Aorta (tissue), 5 donors: ENCODE measurements around the gene C1orf174. TPM values are rescaled to one million over a fixed set of nuclear protein-coding genes. Genes with fewer than 3 reads are reported as not detected.
A peak's percentile ranks its signal among the peaks of the same experiment; 100 is the strongest.

Experiments used
- ATAC-seq: fragments of 200-7000 bp; cut with Tn5 transposase; one replicate; pipeline ENCODE4 v1.9.1; 2022; ENCODE audit warnings: moderate library complexity; ENCODE audit not compliant: low FRiP score
- DNase-seq, 2 donors: peaks; one replicate each; pipeline ENCODE4 v3.0.0-alpha.2; 2020
- H3K27ac ChIP-seq, 2 donors: one replicate each; pipeline ENCODE4 v1.5.1; 2013; ENCODE audit warnings: low read length in 2 of 2, mild to moderate bottlenecking in 2 of 2, moderate library complexity in 2 of 2, control low read depth in 1 of 2, inconsistent platforms in 1 of 2, low read depth in 1 of 2
- H3K27me3 ChIP-seq, 2 donors: one replicate each; pipeline ENCODE4 v1.6.1; 2013; ENCODE audit warnings: control low read depth in 1 of 2, low read length in 1 of 2, mild to moderate bottlenecking in 1 of 2, moderate library complexity in 1 of 2; ENCODE audit not compliant: insufficient read depth in 2 of 2, control insufficient read depth in 1 of 2
- H3K36me3 ChIP-seq, 2 donors: one replicate each; pipeline ENCODE4 v1.6.1; 2013; ENCODE audit warnings: control low read depth in 1 of 2, low read length in 1 of 2, mild to moderate bottlenecking in 1 of 2; ENCODE audit not compliant: insufficient read depth in 2 of 2, control insufficient read depth in 1 of 2
- H3K4me1 ChIP-seq, 2 donors: one replicate each; pipeline ENCODE4 v1.6.1; 2013; ENCODE audit warnings: low read length in 2 of 2, control low read depth in 1 of 2, mild to moderate bottlenecking in 1 of 2, moderate library complexity in 1 of 2; ENCODE audit not compliant: insufficient read depth in 2 of 2, control insufficient read depth in 1 of 2
- H3K4me3 ChIP-seq, 2 donors: one replicate each; pipeline ENCODE4 v1.5.1; 2013; ENCODE audit warnings: low read length in 2 of 2, control low read depth in 1 of 2, mild to moderate bottlenecking in 1 of 2
- H3K9me3 ChIP-seq: one replicate; pipeline ENCODE4 v1.6.1; 2013; ENCODE audit warnings: mild to moderate bottlenecking, low read length; ENCODE audit not compliant: control insufficient read depth
- WGBS, 2 donors: extraction: QIAGEN DNeasy Blood & Tissue Kit; methylation state at CpG; one replicate each; pipeline ENCODE4 v1.1.7; 2013; 5-methylcytosine and 5-hydroxymethylcytosine counted together
- intact Hi-C, 2 donors: fragments of 100-400 bp; cut with DNase I; formaldehyde crosslinking; loops; one replicate each; pipeline versions ENCODE4 v1.14.2 to v1.15.0; 2022
- long read RNA-seq, 2 donors: library from polyadenylated mRNA; unstranded; transcript quantifications; one replicate each; pipeline ENCODE4 v2.0.0, GENCODE V29; 2020 to 2021
- polyA plus RNA-seq, 2 donors: library from polyadenylated mRNA; stranded (reverse); fragments of 200-250 nt; gene quantifications; one replicate each; pipeline ENCODE4 v1.2.3, GENCODE V29; 2013
- total RNA-seq, 2 donors: library from RNA; stranded (reverse); fragmentation: NEBNext Ultra II Directional; extraction: Animal tissue kit (Norgen Biotek cat#: 25700); gene quantifications; one replicate each; pipeline ENCODE4 v1.2.1, GENCODE V29; 2021
- donor health status: healthy with polysubstance abuse.
- donor health status: Bipolar disorder and iron deficiency.
- donor health status: DM: no; HTN: no; CAD: no.
- donor health status: DM: no; HTN: no; CAD: no.
- donor health status: DM: yes; HTN: yes; CAD: no.

Gene C1orf174
- 10 to 100 TPM; 16.7 to 19.8 TPM for total RNA-seq
- 10 to 100 TPM; 12.6 to 15.6 TPM for polyA plus RNA-seq
- long read RNA-seq, donor 1, transcript C1orf174-201 (4 exons, 1,666 nt) = major isoform, 74 of 79 reads
- long read RNA-seq, donor 1, partial matches to known transcripts = 2 of 79 reads
- long read RNA-seq, donor 1, other reads (novel, unspliced or antisense) = 3 of 79 reads
- long read RNA-seq, donor 2, transcript C1orf174-201 (4 exons, 1,666 nt) = major isoform, 12 of 17 reads
- long read RNA-seq, donor 2, partial matches to known transcripts = 2 of 17 reads
- long read RNA-seq, donor 2, other reads (novel, unspliced or antisense) = 3 of 17 reads

GRCh38 chr1:3900150-3900968, at the start of gene C1orf174:
Gene C1orf174 (minus strand): TSS chr1:3900272. CDS start chr1:3900186, 86 bp downstream.
- 0 to 1% methylated on average over 55 to 58 of the region's 58 CpGs for WGBS, 2 donors
- Histone ChIP-seq H3K36me3 (no peaks in the 10 kb centered on the region), H3K27ac (peak within 1 kb of the TSS in 1 of 2 donors; percentile 95), H3K4me3 (peak within 1 kb of the TSS; percentile 71 to 79), H3K27me3 (no peaks in the 10 kb centered on the region), H3K4me1 (no peaks in the 10 kb centered on the region), H3K9me3 (no peaks in the 10 kb centered on the region)
- peak; percentile 96 to 97 for DNase-seq
- intact Hi-C loops = no loop called here
- ATAC-seq = peak; percentile 97

- DNase-seq (no peak), ATAC-seq (no peak)
- H3K27ac ChIP-seq = no peak overlapping the region
- intact Hi-C loops = no loop called here
- WGBS, 2 donors = 57 to 58% methylated on average over 9 of the region's 9 CpGs
- peaks cover 0 to 6% of the 10 kb centered on the region in 2 donors for H3K27me3 ChIP-seq
- H3K4me3 ChIP-seq = no peak overlapping the region
- H3K4me1 ChIP-seq = no peaks in the 10 kb centered on the region
- peaks cover 3% of the 10 kb centered on the region for H3K9me3 ChIP-seq
- H3K36me3 ChIP-seq = no peaks in the 10 kb centered on the region
Measured at GRCh38 chr1:3948344-3948743, 48.3 kb upstream of the C1orf174 start.

GRCh38 chr1:3945916-3946840, 46.1 kb upstream of the C1orf174 start:
- H3K36me3 ChIP-seq = no peaks in the 10 kb centered on the region
- no peak for DNase-seq
- no peaks in the 10 kb centered on the region for H3K9me3 ChIP-seq
- H3K27ac ChIP-seq = no peak overlapping the region
- intact Hi-C loops = no loop called here
- H3K4me3 ChIP-seq = no peak overlapping the region
- ATAC-seq = no peak
- no peaks in the 10 kb centered on the region for H3K4me1 ChIP-seq
- WGBS, 2 donors = 81 to 83% methylated on average over 22 of the region's 22 CpGs
- H3K27me3 ChIP-seq = no peaks in the 10 kb centered on the region

GRCh38 chr1:3945222-3945621, 45.1 kb upstream of the C1orf174 start:
- H3K36me3 ChIP-seq = no peaks in the 10 kb centered on the region
- H3K4me1 ChIP-seq = no peaks in the 10 kb centered on the region
- H3K27me3 ChIP-seq = no peaks in the 10 kb centered on the region
- no peak overlapping the region for H3K4me3 ChIP-seq
- DNase-seq = no peak
- intact Hi-C loops = no loop called here
- ATAC-seq = peak; percentile 15
- 77 to 83% methylated on average over 11 to 12 of the region's 12 CpGs for WGBS, 2 donors
- no peak overlapping the region for H3K27ac ChIP-seq
- no peaks in the 10 kb centered on the region for H3K9me3 ChIP-seq

DNA sequence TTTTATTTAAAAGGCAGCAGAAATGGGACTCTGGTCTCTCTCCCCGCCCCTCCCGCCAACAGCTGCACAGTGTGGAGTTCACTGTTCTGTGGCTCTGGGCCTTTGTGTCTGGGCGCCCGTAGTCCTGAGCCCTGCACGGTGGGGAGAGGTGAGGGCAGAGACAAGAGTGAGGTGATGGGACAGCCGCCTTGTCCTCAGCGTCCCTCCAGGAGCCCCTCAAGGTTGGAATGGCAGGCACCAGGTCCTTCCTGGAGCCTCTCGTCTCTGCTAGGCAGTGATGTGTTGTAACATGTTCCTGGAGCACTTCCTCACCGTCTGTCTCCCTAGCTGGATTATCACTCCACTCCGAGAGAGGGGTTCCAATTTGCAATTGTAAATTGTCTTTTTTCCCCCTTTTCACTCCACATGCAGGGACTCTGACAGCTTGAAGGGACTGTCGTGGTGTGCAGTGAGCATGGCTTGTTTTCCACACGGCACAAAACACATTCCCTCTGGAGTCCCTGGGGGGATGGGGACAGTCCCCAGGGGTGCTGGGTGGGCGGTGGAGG, 44.6 kb upstream of the C1orf174 start:
- H3K4me3 ChIP-seq = no peak overlapping the region
- no peak overlapping the region for H3K27ac ChIP-seq
- H3K9me3 ChIP-seq = no peaks in the 10 kb centered on the region
- no peaks in the 10 kb centered on the region for H3K27me3 ChIP-seq
- 63 to 67% methylated on average over 13 of the region's 13 CpGs for WGBS, 2 donors
- H3K36me3 ChIP-seq = no peaks in the 10 kb centered on the region
- no peaks in the 10 kb centered on the region for H3K4me1 ChIP-seq
- ATAC-seq = no peak
- intact Hi-C loops = no loop called here
- no peak for DNase-seq

DNA sequence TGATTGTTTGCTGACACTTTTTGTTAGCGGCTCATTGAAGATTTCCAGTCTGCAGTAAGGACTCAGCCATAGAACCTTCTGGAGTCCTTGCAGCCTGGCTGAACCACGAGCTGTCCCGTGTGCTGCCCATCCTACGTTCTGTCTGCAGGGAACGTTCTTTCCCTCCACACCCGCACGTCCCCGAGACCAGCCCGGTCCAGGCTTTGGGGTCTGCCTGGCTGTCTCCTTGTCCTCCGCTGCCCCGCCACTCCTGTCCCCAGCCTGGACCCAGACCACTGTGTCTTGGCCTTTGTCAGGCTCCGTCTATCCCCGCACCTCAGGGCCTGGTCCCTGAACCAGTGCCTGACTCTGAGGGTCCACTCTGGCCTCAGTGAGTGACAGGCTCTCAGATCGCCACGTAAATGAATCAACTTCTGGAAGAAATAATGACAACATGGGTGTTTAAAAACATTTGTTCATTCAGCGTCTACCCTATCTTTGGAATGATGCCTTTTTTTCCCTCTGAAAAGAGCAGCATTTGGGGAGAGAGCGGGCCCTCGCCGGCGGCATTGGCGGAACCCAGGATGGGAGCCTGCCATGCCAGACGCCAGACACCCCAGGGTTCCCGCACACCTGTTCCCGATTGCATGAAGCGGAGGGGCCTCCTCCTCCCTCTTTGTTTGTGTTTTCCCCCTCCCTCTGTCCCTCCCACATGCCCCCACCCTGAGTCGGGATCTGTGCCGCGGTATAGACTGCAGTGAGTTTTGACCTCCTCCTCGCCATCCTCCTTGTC, 43.9 kb upstream of the C1orf174 start:
- DNase-seq (no peak), ATAC-seq (no peak)
- H3K9me3 ChIP-seq = peaks cover 3% of the 10 kb centered on the region
- no peaks in the 10 kb centered on the region for H3K27me3 ChIP-seq
- no peaks in the 10 kb centered on the region for H3K36me3 ChIP-seq
- 75 to 77% methylated on average over 29 of the region's 29 CpGs for WGBS, 2 donors
- no peak overlapping the region for H3K27ac ChIP-seq
- no peak overlapping the region for H3K4me3 ChIP-seq
- intact Hi-C loops = no loop called here
- H3K4me1 ChIP-seq = no peaks in the 10 kb centered on the region

DNA sequence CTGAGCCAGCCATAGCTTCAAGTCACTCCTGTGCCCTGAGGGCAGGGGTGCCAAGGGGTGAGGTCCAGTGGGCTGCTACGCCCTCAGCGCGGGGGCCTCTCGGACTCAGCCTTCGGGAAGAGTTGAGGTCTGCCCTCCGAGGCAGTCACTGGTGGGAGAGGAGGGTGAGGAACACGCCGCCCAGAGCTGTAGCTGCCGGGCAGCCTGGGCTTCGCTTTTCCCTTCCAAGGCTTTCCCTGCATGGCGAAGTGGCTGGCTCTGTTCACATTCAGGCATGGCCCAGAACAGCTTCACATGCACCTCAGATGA, 43.0 kb upstream of the C1orf174 start:
- ATAC-seq = no peak
- H3K27me3 ChIP-seq = no peaks in the 10 kb centered on the region

More for the DNA sequence above, 43.0 kb upstream of the C1orf174 start:
- H3K27ac ChIP-seq = no peak overlapping the region
- H3K9me3 ChIP-seq = peaks cover 3% of the 10 kb centered on the region
- DNase-seq = no peak
- intact Hi-C loops = no loop called here
- no peak overlapping the region for H3K4me3 ChIP-seq
- H3K4me1 ChIP-seq = no peaks in the 10 kb centered on the region
- H3K36me3 ChIP-seq = no peaks in the 10 kb centered on the region
- WGBS, 2 donors = 83 to 89% methylated on average over 11 of the region's 11 CpGs
